DOHH2 (cell line): ENCODE results near the gene DSTYK.

Experiments
- H3F3A ChIP-seq: fragments of 200-600 bp; sonication (generic), shearing (Covaris generic); 2 replicates; pipeline ENCODE4 v1.6.0; 2016; ENCODE audit warnings: antibody characterized with exemption, mild to moderate bottlenecking; ENCODE audit not compliant: control insufficient read depth, insufficient read depth
- H3K27ac ChIP-seq: fragments of 200-600 bp; sonication (generic); 2 replicates; pipeline ENCODE4 v1.5.1; 2014; ENCODE audit warnings: low read depth, mild to moderate bottlenecking, low read length, moderate library complexity
- H3K27me3 ChIP-seq: fragments of 200-600 bp; sonication (generic); 2 replicates; pipeline ENCODE4 v1.6.1; 2014; ENCODE audit warnings: mild to moderate bottlenecking, low read length, mixed read lengths; ENCODE audit not compliant: control insufficient read depth
- H3K36me3 ChIP-seq: fragments of 200-600 bp; sonication (generic); 2 replicates; pipeline ENCODE4 v1.6.1; 2014; ENCODE audit warnings: mild to moderate bottlenecking, low read length, moderate library complexity, mixed read lengths; ENCODE audit not compliant: control insufficient read depth
- H3K4me1 ChIP-seq: fragments of 200-600 bp; sonication (generic); 2 replicates; pipeline ENCODE4 v1.6.1; 2014; ENCODE audit warnings: mild to moderate bottlenecking, low read length, mixed read lengths; ENCODE audit not compliant: control insufficient read depth
- H3K4me2 ChIP-seq: fragments of 200-600 bp; sonication (generic); 2 replicates; pipeline ENCODE4 v1.6.0; 2014; ENCODE audit warnings: mild to moderate bottlenecking, low read length, moderate library complexity
- H3K4me3 ChIP-seq: fragments of 200-600 bp; sonication (generic); 2 replicates; pipeline ENCODE4 v1.5.1; 2014; ENCODE audit warnings: mild to moderate bottlenecking, low read length, mixed read lengths
- H3K79me2 ChIP-seq: fragments of 200-600 bp; sonication (generic); 2 replicates; pipeline ENCODE4 v1.6.1; 2014; ENCODE audit warnings: mild to moderate bottlenecking, low read length, mixed read lengths; ENCODE audit not compliant: control insufficient read depth
- H3K9me2 ChIP-seq: fragments of 200-600 bp; sonication (generic); replicated peaks from 2 replicates; pipeline ENCODE4 v1.6.1; 2014; ENCODE audit warnings: mild to moderate bottlenecking, low read length, mixed read lengths; ENCODE audit not compliant: control insufficient read depth
- H3K9me3 ChIP-seq: fragments of 200-600 bp; sonication (generic); 2 replicates; pipeline ENCODE4 v1.6.1; 2014; ENCODE audit warnings: antibody characterized with exemption, low read length, mixed read lengths; ENCODE audit not compliant: control insufficient read depth, insufficient read depth
- H4K20me1 ChIP-seq: fragments of 200-600 bp; sonication (generic); 2 replicates; pipeline ENCODE4 v1.6.0; 2014; ENCODE audit warnings: low read depth, mild to moderate bottlenecking, antibody characterized with exemption, low read length, moderate library complexity; ENCODE audit not compliant: control insufficient read depth, insufficient read depth
- EZH2phosphoT487 ChIP-seq: fragments of 200-600 bp; sonication (generic); IDR thresholded peaks from 2 replicates; pipeline ENCODE4 v1.6.1; 2017; ENCODE audit warnings: borderline replicate concordance, mild to moderate bottlenecking, antibody characterized with exemption, low read length, moderate library complexity, mixed read lengths
- TF ChIP-seq, protein P1 (sequence below): fragments of 200-600 bp; sonication (generic); IDR thresholded peaks from one replicate; pipeline ENCODE4 v1.5.1; 2014; ENCODE audit warnings: antibody characterized with exemption, mild to moderate bottlenecking, low read depth, low read length; ENCODE audit not compliant: poor library complexity, severe bottlenecking

DSTYK gene

DNA sequence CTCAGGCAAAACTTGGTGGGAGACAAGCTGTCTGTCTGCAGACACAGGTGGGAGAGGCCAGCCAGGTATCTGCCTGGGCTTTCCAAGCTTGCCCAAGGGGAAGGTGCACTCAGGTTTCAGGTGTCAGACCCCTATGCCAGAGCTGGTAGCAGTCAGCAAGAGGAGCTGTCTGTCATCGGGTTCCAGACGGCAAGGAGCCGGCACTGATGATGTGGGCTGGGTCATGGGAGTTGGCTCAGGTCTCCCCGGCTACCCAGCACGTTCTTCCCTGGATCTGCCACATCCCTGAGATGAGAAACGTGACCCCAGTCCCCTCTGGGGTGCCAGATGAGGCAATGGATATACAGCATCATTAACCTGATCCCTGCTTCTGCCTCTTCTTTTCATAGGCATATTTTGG is 39.2 kb upstream of the DSTYK start:
- TF ChIP-seq, protein P1, sequence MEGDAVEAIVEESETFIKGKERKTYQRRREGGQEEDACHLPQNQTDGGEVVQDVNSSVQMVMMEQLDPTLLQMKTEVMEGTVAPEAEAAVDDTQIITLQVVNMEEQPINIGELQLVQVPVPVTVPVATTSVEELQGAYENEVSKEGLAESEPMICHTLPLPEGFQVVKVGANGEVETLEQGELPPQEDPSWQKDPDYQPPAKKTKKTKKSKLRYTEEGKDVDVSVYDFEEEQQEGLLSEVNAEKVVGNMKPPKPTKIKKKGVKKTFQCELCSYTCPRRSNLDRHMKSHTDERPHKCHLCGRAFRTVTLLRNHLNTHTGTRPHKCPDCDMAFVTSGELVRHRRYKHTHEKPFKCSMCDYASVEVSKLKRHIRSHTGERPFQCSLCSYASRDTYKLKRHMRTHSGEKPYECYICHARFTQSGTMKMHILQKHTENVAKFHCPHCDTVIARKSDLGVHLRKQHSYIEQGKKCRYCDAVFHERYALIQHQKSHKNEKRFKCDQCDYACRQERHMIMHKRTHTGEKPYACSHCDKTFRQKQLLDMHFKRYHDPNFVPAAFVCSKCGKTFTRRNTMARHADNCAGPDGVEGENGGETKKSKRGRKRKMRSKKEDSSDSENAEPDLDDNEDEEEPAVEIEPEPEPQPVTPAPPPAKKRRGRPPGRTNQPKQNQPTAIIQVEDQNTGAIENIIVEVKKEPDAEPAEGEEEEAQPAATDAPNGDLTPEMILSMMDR: no peak
- TF ChIP-seq EZH2phosphoT487: no peak
- no peak overlapping the region for H3K27ac ChIP-seq
- H3K79me2 ChIP-seq: no peaks in the 10 kb centered on the region
- H3K27me3 ChIP-seq: peaks cover 20% of the 10 kb centered on the region; the same call in 1 of the 2 replicates
- H3F3A ChIP-seq: no peaks in the 10 kb centered on the region
- no peaks in the 10 kb centered on the region for H4K20me1 ChIP-seq
- H3K9me2 ChIP-seq: no peaks in the 10 kb centered on the region
- no peaks in the 10 kb centered on the region for H3K9me3 ChIP-seq
- no peak overlapping the region for H3K4me3 ChIP-seq
- H3K36me3 ChIP-seq: no peaks in the 10 kb centered on the region
- H3K4me2 ChIP-seq: no peak overlapping the region
- H3K4me1 ChIP-seq: no peaks in the 10 kb centered on the region

DNA sequence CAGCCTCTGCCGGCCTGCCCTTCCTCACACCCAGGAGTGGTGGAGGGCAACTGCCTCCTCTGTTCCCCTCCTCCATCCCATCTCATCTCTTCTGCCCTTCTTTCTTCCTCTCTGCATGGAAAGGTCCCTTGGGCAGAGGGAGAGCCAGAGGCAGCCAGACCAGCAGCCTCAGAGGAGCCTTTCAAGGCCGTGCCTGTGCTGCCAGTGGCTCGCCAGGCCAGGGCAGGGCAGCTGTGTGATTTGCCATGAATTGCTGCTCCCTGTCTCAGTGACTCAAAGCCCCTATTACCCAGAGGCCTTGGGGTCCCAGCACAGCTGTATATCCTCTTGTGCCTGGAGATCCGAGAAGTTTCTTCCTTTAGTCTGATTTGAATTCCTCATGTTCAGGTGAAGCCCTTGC is 38.1 kb upstream of the DSTYK start:
- Histone ChIP-seq H3K79me2 (no peaks in the 10 kb centered on the region), H4K20me1 (no peaks in the 10 kb centered on the region), H3F3A (no peaks in the 10 kb centered on the region), H3K9me2 (no peaks in the 10 kb centered on the region), H3K27me3 (peaks cover 22% of the 10 kb centered on the region; the same call in 1 of the 2 replicates), H3K4me1 (no peaks in the 10 kb centered on the region), H3K4me3 (no peak overlapping the region), H3K27ac (no peak overlapping the region), H3K36me3 (no peaks in the 10 kb centered on the region), H3K4me2 (no peak overlapping the region), H3K9me3 (no peaks in the 10 kb centered on the region)
- TF ChIP-seq, protein P1: no peak
- TF ChIP-seq EZH2phosphoT487: no peak

DNA sequence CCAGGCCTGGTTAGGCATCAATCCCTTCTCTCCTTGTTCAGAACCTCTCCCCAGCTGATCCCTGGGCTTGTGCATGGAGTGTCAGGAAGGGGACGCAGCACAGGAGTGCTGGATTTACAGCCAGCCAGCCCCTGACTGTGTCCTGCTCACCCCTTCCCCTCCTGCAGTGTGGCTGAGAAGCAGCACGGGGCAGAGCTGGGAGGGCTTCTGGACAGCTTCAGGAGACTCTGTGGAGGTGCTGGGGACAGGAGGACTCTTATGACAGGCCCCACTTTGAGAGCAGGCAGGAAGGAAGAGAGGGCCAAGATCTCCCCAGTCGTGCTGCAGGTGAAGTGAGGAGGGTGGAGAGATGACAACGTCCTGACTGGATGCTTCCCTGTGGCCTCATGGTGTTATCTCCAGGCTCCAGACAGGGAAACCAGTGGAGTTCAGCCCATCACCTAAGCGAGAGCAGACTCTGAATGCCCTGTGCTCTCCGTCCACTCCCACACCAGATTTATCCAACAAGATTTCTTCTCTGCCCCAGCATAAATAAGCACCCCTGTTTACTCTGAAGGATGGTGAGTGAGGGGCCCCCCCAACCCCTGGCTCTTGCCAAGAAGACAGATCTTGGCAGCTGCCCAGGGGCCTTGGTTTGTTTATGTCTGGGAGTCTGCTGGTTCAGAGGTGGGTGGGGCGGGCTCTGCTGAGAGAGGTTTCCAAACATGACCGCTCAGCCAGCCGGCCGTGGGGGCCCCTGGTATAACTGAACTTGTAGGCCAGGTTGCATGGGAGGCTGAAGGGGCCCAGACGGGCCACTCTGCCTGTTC is 37.5 kb upstream of the DSTYK start:
- H3K9me2 ChIP-seq: no peaks in the 10 kb centered on the region
- no peak overlapping the region for H3K4me2 ChIP-seq
- no peaks in the 10 kb centered on the region for H4K20me1 ChIP-seq
- H3K27me3 ChIP-seq: peaks cover 29% of the 10 kb centered on the region; the same call in 1 of the 2 replicates
- H3K36me3 ChIP-seq: no peaks in the 10 kb centered on the region
- no peak overlapping the region for H3K27ac ChIP-seq
- H3K9me3 ChIP-seq: no peaks in the 10 kb centered on the region
- no peaks in the 10 kb centered on the region for H3K4me1 ChIP-seq
- H3F3A ChIP-seq: no peaks in the 10 kb centered on the region
- TF ChIP-seq, protein P1: no peak
- TF ChIP-seq EZH2phosphoT487: no peak
- H3K79me2 ChIP-seq: no peaks in the 10 kb centered on the region
- H3K4me3 ChIP-seq: no peak overlapping the region
